ENCODE results near the gene CREBL2.

The CREBL2 gene

DNA sequence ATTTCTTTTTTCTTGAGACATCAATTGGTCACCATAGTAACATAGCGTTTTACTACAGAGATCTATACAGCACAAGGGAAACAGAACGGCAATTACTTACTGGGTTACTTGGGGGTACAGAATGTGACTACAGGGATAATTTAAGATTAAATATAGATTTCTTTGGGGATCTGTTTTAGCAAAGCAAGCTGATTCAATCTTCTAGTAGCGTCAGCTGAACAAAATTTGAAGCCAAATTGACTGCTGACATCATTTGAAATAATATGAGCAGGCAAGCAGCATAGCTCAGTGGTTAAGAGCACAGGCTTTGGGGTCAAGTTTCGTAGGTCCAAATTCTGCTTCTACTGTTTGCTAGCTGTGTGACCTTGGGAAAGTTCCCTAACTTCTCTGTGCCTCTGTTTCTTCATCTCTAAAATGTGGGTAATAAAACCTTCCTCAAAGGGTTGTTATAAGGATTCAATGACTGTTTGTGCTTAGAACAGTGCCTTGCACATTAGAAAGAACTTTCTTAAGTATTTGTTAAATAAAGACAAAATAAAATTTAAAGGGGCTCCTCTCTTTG lies 71.5 kb downstream of the CREBL2 start:
- no peak for DNase-seq

DNA sequence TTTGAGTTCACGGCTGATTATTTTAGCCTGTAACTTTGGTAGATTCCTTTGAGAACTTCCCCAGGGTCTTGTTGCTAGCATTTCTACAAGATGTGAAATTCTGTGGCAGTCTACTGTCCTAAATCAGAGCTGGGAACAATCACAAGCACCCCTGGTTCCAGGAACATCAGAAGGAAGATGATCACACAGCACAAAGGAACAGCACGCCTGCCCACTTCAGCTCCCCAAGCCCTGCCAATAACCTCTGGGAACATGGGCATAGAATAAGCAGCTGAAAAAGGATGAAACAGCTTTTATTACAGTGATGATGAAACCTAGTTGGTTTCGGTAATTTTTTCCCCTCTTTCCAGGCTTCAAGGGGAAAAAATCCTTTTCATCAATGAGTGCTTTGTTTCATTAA lies 72.0 kb downstream of the CREBL2 start:
- no peak for DNase-seq

GRCh38 chr12:12684375-12685106 lies 72.9 kb downstream of the CREBL2 start:
- no peak for DNase-seq

DNA sequence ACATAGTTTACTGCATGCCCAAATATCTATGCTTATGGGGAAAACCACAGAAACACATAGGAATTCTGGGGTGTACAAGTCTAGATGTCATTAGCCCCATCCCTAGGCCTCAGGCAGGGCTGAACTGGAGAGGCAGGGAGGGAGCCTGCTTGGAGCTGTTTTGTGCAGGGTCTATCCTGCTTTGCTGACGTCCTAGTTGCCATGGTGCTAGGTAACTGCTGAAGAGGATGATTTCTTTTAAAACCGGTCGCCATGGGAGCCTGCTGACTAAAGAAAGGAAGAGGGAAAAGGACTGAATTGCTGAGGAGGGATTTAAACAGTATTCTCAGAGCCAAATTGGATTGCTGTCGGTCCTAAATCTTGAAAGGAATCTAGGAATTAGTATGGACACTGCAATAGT lies 73.6 kb downstream of the CREBL2 start:
- no peak for DNase-seq

DNA sequence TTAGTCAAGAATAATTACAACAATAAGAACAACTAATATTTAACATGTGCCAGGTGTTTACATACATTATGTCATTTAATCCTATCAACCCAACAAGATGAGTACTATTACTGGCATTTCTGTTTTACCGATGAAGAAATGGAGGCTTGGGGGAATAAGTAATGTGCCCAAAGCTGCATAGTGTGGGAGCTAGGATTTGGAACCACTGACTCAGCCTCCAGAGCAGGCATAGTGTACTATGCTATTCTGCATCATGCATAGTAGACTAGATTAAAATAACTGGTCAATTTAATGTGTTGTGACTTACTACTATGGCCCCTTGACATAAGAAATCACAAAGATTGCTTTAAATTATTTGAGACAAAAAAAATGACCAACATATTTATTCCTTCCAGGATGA lies 74.8 kb downstream of the CREBL2 start:
- DNase-seq, result no peak

DNA sequence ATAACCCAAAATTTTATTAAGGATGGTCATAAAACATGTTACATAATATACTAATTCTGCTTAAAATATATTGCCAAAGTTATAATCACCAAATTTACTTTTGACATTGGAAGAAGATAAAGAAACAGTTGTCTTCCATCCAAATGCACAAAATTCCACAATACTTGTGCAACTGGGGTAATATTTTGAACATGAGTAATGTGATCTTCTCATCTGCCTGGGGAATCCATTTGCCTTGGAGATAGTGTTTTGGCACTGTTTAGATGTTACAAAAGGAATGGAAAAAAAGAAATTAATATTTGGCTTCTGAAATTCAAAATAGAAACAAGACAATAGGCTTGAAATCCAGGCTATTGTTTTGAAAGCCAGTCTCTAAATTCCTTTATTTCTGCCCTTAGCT lies 75.2 kb downstream of the CREBL2 start:
- DNase-seq, result no peak

DNA sequence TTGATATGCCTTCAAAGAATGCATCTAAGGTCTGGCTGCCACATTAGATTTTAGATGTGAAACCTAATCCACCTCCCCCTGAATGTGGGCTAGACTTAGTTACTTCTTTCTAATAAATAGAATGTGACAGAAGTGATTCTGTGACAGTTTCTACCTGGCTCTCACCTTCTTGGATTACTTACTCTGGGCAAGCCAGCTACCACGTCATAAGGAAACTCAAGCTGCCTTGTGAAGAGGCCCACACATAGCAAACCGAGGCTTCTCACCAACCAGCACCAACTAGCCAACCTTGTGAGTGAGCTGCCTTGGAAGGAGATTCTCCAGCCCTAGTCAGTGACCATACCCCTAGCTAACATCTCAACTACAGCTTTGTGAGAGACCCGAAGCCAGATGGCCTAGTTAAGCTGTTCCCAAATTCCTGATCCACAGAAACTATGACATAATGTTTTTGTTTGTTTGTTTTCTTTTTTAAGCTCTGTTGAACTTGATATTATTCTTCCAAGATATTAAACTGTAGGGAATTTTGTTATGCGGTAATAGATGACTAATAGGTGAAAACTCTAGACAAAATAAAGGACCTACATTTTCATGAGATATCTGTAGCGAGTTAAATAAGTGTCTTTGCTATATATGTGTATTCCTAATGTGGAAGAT lies 78.1 kb downstream of the CREBL2 start:
- no peak for DNase-seq

- no peak for DNase-seq
Observed at GRCh38 chr12:12691549-12691948, 79.9 kb downstream of the CREBL2 start.

GRCh38 chr12:12693111-12693671 lies 81.5 kb downstream of the CREBL2 start:
- DNase-seq, result no peak
